Type B pancreatic cell (in vitro differentiated cells): ENCODE measurements around the gene TMEM219. TPM values are rescaled to one million over a fixed set of nuclear protein-coding genes. Genes with fewer than 3 reads are reported as not detected.

ENCODE experiments used
- DNase-seq: peaks from one replicate; pipeline ENCODE4 v3.0.0; 2021; ENCODE audit warnings: mixed read lengths; ENCODE audit not compliant: unreplicated experiment; ENCODE audit errors: extremely low spot score
- H3K27ac Mint-ChIP-seq: 2 replicates; pipeline ENCODE4 v1.8.0; 2021; ENCODE audit warnings: mild to moderate bottlenecking, mixed read lengths
- H3K27me3 Mint-ChIP-seq: 2 replicates; pipeline ENCODE4 v1.8.0; 2021; ENCODE audit warnings: mixed read lengths
- H3K36me3 Mint-ChIP-seq: 2 replicates; pipeline ENCODE4 v1.8.0; 2021; ENCODE audit warnings: mixed read lengths
- H3K4me1 Mint-ChIP-seq: one replicate; pipeline ENCODE4 v1.8.0; 2021; ENCODE audit warnings: mixed read lengths; ENCODE audit not compliant: unreplicated experiment
- H3K4me3 Mint-ChIP-seq: 2 replicates; pipeline ENCODE4 v1.8.0; 2021; ENCODE audit warnings: mild to moderate bottlenecking, mixed read lengths
- H3K9me3 Mint-ChIP-seq: 2 replicates; pipeline ENCODE4 v1.8.0; 2021; ENCODE audit warnings: mixed read lengths
- CTCF ChIP-seq: fragments of 200-600 bp; sonication (generic); conservative IDR thresholded peaks from 2 replicates; pipeline ENCODE4 v1.5.0; 2021; ENCODE audit warnings: antibody characterized with exemption, mild to moderate bottlenecking
- total RNA-seq: library from RNA; stranded (reverse); gene quantifications from 2 replicates; pipeline ENCODE4 v1.2.1, GENCODE V29; 2021; ENCODE audit warnings: low replicate concordance

TMEM219 gene
- total RNA-seq, 1 donor from 2014 or later = 72.4 TPM

GRCh38 chr16:30004811-30005242 is 42.9 kb downstream of the TMEM219 start:
- H3K27ac Mint-ChIP-seq = no peak overlapping the region
- H3K4me3 Mint-ChIP-seq = no peak overlapping the region
- H3K4me1 Mint-ChIP-seq = no peaks in the 10 kb centered on the region
- no peaks in the 10 kb centered on the region for H3K36me3 Mint-ChIP-seq
- TF ChIP-seq CTCF = no peak
- no peak for DNase-seq
- no peaks in the 10 kb centered on the region for H3K9me3 Mint-ChIP-seq
- peaks cover 14% of the 10 kb centered on the region for H3K27me3 Mint-ChIP-seq

GRCh38 chr16:30005341-30006094 is 43.6 kb downstream of the TMEM219 start:
- peaks cover 20% of the 10 kb centered on the region for H3K27me3 Mint-ChIP-seq
- H3K4me3 Mint-ChIP-seq = no peak overlapping the region
- no peaks in the 10 kb centered on the region for H3K9me3 Mint-ChIP-seq
- no peak for DNase-seq
- no peaks in the 10 kb centered on the region for H3K36me3 Mint-ChIP-seq
- no peaks in the 10 kb centered on the region for H3K4me1 Mint-ChIP-seq
- H3K27ac Mint-ChIP-seq = no peak overlapping the region
- peak; percentile 89 for TF ChIP-seq CTCF

- no peak for TF ChIP-seq CTCF
- Mint-ChIP-seq H3K4me1 (no peaks in the 10 kb centered on the region), H3K27ac (no peak overlapping the region), H3K36me3 (no peaks in the 10 kb centered on the region), H3K4me3 (no peak overlapping the region), H3K9me3 (no peaks in the 10 kb centered on the region), H3K27me3 (peaks cover 22% of the 10 kb centered on the region)
- DNase-seq = no peak
Measured at GRCh38 chr16:30006095-30006473, 44.2 kb downstream of the TMEM219 start.

- Mint-ChIP-seq H3K9me3 (no peaks in the 10 kb centered on the region), H3K4me1 (peaks cover under 1% of the 10 kb centered on the region), H3K27me3 (peaks cover 23% of the 10 kb centered on the region), H3K4me3 (no peak overlapping the region), H3K27ac (no peak overlapping the region), H3K36me3 (no peaks in the 10 kb centered on the region)
- no peak for TF ChIP-seq CTCF
- no peak for DNase-seq
Measured at GRCh38 chr16:30006659-30007377, 44.9 kb downstream of the TMEM219 start.

GRCh38 chr16:30007378-30007895 is 45.6 kb downstream of the TMEM219 start:
- no peak for DNase-seq
- Mint-ChIP-seq H3K9me3 (no peaks in the 10 kb centered on the region), H3K36me3 (no peaks in the 10 kb centered on the region), H3K4me3 (no peak overlapping the region), H3K27ac (no peak overlapping the region), H3K4me1 (peaks cover 4% of the 10 kb centered on the region), H3K27me3 (peaks cover 29% of the 10 kb centered on the region)
- TF ChIP-seq CTCF = no peak
